GM13976 (cell line): ENCODE measurements around the gene SPPL2B.

Experiments used
- DNase-seq: peaks from one replicate; pipeline ENCODE4 v3.0.0; 2012; ENCODE audit warnings: low spot score
- in situ Hi-C: fragments of 300-500 bp; cut with MboI; formaldehyde crosslinking; loops from one replicate; pipeline ENCODE4 v1.12.0; 2022; ENCODE audit warnings: low sequenced_read_pairs, mixed read lengths, inconsistent platforms; ENCODE audit not compliant: unreplicated experiment
- TF ChIP-seq, protein P1 (sequence below): IDR thresholded peaks from 2 replicates; pipeline ENCODE4 v1.5.1; 2012; ENCODE audit warnings: borderline replicate concordance, mild to moderate bottlenecking; ENCODE audit not compliant: insufficient read depth; ENCODE audit errors: extremely low read depth, missing control alignments, control extremely low read depth

SPPL2B gene

DNA sequence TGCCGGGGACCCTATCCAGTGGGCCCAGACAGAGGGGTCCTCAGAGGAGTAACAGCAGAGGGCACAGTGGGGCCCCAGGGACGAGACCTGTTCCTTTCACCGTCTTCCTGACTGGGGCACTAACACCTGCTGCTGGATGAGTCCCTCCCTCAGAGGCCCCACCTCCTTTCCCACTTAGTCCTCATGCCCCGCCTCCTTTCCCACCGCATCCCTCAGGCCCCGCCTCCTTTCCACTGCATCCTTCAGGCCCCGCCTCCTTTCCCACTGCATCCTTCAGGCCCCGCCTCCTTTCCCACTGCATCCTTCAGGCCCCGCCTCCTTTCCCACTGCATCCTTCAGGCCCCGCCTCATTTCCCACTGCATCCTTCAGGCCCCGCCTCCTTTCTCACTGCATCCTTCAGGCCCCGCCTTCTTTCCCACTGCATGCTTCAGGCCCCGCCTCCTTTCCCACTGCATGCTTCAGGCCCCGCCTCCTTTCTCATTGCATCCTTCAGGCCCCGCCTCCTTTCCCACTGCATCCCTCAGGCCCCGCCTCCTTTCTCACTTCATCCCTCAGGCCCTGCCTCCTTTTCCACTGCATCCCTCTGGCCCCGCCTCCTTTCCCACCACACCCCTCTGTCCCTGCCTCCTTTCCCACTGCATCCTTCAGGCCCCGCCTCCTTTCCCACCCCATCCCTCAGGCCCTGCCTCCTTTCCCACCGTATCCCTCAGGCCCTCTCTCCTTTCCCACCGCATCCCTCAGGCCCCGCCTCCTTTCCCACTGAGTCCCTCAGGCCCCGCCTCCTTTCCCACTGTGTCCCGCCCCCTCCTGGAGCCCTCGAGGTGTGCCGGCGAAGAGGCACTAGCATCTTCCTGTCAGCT lies 6.7 kb downstream of the SPPL2B start:
- in situ Hi-C loops, result no loop called here
- TF ChIP-seq, protein P1, sequence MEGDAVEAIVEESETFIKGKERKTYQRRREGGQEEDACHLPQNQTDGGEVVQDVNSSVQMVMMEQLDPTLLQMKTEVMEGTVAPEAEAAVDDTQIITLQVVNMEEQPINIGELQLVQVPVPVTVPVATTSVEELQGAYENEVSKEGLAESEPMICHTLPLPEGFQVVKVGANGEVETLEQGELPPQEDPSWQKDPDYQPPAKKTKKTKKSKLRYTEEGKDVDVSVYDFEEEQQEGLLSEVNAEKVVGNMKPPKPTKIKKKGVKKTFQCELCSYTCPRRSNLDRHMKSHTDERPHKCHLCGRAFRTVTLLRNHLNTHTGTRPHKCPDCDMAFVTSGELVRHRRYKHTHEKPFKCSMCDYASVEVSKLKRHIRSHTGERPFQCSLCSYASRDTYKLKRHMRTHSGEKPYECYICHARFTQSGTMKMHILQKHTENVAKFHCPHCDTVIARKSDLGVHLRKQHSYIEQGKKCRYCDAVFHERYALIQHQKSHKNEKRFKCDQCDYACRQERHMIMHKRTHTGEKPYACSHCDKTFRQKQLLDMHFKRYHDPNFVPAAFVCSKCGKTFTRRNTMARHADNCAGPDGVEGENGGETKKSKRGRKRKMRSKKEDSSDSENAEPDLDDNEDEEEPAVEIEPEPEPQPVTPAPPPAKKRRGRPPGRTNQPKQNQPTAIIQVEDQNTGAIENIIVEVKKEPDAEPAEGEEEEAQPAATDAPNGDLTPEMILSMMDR, result no peak
- DNase-seq, result no peak

DNA sequence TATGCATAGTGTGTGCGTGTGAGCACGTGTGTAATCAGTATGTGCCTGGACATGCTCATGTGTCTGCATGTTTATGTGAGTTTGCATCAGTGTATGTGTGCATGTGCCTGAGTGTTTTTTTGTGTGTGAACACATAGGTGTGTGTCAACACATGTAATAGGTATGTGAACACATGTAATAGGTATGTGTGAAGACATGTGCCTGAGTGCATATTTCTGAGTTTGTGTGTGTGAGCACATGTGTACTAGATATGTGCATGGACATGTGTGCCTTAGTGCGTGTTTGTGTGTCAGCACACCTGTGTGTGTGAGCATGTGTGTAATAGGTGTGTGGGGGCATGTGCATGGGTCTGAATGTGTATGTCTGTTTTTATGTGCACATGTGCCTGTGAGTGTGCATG lies 7.4 kb downstream of the SPPL2B start:
- in situ Hi-C loops, result no loop called here
- DNase-seq, result no peak
- TF ChIP-seq, protein P1, result no peak

DNA sequence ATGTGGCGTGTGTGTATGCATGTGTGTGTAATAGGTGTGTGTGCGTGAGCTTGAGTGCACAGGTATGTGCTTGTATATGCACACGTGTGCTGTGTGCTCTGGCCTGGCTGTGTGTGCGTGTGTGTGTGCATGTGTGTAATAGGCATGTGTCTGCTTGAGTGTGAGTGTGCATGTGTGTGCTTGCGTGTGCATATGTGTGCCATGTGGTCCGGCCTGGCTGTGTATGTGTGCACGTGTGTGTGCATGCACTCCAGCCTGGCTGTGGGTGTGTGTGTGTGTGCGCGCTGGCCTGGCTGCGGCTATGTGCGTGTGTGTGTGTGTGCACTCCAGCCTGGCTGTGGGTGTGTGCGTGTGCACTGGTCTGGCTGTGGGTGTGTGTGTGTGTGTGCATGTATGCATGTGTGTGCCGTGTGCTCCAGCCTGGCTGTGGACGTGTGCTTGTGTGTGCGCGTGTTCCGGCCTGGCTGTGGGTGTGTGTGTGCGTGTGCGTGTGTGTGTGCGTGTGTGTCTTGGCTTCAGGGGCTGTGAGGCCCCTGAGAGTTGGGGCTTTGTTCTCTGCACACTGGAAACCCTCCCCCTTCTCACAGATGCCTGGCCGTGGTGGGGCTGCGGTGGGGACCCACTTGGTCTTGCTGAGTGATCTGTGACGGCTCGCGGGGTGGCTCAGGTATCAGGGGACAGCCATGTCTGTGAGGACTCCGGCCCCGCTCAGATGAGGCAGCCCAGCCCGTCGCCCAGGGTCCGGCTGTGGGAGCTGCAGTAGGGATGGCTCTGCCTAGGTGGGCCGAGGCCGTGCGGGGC lies 8.2 kb downstream of the SPPL2B start:
- no peak for DNase-seq
- in situ Hi-C loops, result no loop called here
- TF ChIP-seq, protein P1, result no peak

DNA sequence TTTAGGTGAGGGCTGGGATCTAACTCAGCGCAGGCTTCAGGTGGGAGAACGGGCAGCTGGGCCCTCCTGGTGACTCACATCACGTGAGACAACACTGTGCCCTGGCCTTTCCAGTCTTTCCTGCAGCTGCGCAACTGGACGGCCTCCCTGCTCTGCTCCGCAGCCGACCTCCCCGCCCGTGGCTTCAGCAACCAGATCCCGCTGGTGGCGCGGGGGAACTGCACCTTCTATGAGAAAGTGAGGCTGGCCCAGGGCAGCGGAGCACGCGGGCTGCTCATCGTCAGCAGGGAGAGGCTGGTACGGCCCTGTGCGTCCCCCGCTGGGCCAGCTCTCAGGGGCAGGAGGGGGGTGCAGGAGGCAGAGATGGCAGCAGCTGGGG lies 8.8 kb downstream of the SPPL2B start:
- TF ChIP-seq, protein P1, result no peak
- no peak for DNase-seq
- in situ Hi-C loops, result no loop called here

DNA sequence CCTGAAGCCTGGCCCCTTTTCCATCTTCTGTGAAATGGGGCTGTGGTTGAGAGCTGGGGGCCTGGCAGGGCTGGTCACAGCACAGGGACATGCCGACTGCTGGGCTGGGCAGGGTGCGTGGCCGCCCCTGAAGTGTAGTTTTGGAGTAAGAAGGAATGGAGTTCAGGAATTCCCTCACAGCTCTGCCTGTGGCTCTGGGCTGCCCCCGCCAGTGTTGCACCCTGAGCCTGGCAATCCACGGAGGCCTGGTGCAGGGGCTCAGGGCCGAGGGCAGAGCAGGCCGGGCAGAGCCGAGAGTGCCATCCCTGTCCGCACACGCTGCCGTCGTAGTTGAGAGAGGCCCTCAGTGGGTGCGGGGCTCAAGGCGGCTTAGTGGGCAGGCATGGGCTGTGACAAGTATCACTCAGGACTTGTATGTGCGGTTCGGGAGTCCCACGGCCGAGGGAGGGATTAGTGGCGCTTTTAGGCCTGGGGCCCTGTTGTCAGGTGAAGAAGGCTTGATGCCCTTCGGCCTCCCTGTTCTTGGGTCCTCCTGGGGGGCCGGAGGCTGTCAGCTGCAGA lies 9.7 kb downstream of the SPPL2B start:
- in situ Hi-C loops, result no loop called here
- TF ChIP-seq, protein P1, result no peak
- no peak for DNase-seq

DNA sequence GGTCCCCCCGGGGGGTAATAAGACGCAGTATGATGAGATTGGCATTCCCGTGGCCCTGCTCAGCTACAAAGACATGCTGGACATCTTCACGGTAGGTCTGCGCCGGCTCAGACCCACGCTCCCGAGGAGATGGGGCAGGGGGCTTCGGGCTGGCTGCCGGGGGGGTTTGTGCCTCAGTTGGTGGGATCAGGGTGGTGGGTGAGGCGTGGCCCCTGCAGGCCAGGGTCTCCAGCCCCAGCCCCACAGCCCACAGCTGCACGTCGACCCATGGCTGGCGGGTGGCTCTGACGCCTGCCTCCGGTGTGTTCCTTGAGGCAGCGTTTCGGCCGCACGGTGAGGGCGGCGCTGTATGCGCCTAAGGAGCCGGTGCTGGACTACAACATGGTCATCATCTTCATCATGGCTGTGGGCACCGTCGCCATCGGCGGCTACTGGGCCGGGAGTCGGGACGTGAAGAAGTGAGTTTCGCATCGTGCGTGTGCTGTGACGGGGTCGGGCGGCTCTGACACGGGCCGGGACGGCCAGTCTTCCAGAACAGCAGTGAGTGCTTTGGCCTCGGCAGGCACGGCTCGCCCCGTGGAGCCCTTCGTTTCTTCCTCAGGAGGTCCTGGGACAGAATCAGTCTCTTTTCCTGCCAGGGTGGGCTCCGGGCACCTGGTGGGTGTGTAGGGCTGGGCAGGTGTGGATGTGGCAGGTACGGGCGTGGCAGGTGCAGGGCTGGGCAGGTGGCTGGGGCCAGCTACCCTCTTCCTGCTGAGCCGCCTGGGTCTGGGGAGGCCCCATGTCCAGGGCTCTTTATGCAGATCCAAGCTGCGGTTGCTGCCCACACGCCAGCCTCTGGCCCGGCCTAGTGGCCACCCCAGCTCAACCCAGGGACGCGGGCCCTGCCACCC lies 10.5 kb downstream of the SPPL2B start:
- DNase-seq, result no peak
- TF ChIP-seq, protein P1, result no peak
- in situ Hi-C loops, result no loop called here
